A673 (cell line): ENCODE measurements around the gene NFASC.

Experiments
- CTCF ChIP-seq: fragments of 300-800, 200-600 bp; sonication (generic); conservative IDR thresholded peaks from 2 replicates; pipeline ENCODE4 v1.5.1; 2017; ENCODE audit warnings: low read depth, mild to moderate bottlenecking, antibody characterized with exemption, low read length, moderate library complexity, mixed read lengths
- EZH2 ChIP-seq: fragments of 200-600 bp; sonication (generic); IDR thresholded peaks from 2 replicates; pipeline ENCODE4 v1.6.1; 2017; ENCODE audit warnings: borderline replicate concordance, low read depth, mild to moderate bottlenecking, mixed read lengths, antibody characterized with exemption, low read length; ENCODE audit not compliant: poor library complexity, severe bottlenecking

- TF ChIP-seq CTCF: no peak
- no peak for TF ChIP-seq EZH2
Observed at GRCh38 chr1:204990721-204991341, 120.2 kb downstream of the NFASC start.
